GM18907 (cell line): Measurements from ENCODE around the gene SAC3D1.

ENCODE experiments used
- ATAC-seq: cut with Tn5 transposase; IDR thresholded peaks from one replicate; pipeline ENCODE4 v1.9.1; 2021; ENCODE audit warnings: mild to moderate bottlenecking, moderate library complexity; ENCODE audit not compliant: unreplicated experiment

Gene SAC3D1

DNA sequence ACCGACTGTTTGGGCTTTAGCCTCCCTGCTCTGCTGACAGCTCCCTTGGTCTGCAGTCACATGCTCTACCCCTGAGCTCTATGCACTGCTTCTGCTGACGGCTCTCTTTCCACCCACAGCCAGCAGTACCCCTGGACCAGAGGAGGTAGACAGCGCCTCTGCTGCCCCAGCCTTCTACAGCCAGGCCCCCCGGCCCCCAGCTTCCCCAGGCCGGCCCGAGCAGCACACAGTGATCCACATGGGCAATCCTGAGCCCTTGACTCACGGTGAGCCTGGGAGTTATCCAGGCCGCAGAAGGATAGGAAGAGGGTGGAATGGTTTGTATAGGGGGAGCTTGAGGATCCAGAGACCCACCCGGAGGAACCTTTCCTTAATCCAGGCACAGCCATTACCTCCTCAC lies 45.8 kb downstream of the SAC3D1 start:
- ATAC-seq: no peak

DNA sequence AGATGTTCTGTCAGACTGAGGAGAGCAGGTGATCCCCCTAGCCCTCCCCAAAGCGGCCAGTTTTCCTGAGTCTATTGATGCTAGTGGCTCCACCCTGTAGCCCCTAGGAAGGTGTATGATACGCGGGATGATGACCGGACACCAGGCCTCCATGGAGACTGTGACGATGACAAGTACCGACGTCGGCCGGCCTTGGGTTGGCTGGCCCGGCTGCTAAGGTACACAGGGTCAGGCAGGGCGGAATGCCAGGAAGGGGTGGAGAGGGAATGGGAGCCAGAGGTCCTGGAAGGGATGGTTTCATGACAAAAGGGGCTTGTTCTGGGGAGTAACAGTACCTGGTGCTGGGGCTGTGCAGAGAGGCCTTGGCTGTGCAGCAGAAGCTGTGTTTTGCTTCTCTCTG lies 46.2 kb downstream of the SAC3D1 start:
- no peak for ATAC-seq

GRCh38 chr11:65087827-65088226 lies 46.8 kb downstream of the SAC3D1 start:
- no peak for ATAC-seq

GRCh38 chr11:65089621-65090020 lies 48.6 kb downstream of the SAC3D1 start:
- ATAC-seq: no peak

- ATAC-seq: no peak
These were observed 49.6 kb downstream of the SAC3D1 start for GRCh38 chr11:65090628-65091027.
